Peyer's patch (tissue), 4 donors: Measurements from ENCODE around the gene NCOA5.

Experiments
- POLR2A ChIP-seq, 2 donors: fragments of 450-650 bp; IDR thresholded peaks; one replicate each; pipeline ENCODE4 v1.5.1; 2017; ENCODE audit warnings: antibody characterized with exemption in 2 of 2, mild to moderate bottlenecking in 2 of 2, moderate library complexity in 2 of 2
- TF ChIP-seq, protein P1 (sequence below), 6 experiments: fragments of 450-650 bp in 4 of 6; fragments of 200-600 bp in 2 of 6; sonication (generic) in 1 of 6; IDR thresholded peaks; one replicate each; pipeline ENCODE4 v1.5.1; 2017 to 2019; ENCODE audit warnings: antibody characterized with exemption in 6 of 6, mild to moderate bottlenecking in 3 of 6, moderate library complexity in 1 of 6

DNA sequence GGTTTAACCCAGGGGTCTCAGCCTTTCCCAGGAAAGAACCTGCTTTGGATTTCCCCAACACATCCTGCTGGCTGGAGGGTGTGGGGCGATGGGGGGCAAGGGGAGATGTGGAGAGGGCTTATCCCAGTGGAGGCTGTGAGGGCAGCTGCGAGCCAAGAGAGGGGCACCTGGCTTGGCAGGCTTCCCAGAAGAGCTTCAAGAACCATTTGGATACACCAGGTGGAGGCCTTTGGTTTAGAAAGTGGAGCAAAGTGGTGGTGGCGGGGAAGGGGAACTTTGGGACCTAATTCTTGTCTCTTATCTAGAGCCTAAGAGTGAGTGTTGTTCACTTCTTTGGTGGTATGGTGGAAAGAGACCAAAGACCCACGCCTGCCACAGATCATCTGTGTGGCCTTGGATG is 40.8 kb upstream of the NCOA5 start:
- TF ChIP-seq, protein P1, sequence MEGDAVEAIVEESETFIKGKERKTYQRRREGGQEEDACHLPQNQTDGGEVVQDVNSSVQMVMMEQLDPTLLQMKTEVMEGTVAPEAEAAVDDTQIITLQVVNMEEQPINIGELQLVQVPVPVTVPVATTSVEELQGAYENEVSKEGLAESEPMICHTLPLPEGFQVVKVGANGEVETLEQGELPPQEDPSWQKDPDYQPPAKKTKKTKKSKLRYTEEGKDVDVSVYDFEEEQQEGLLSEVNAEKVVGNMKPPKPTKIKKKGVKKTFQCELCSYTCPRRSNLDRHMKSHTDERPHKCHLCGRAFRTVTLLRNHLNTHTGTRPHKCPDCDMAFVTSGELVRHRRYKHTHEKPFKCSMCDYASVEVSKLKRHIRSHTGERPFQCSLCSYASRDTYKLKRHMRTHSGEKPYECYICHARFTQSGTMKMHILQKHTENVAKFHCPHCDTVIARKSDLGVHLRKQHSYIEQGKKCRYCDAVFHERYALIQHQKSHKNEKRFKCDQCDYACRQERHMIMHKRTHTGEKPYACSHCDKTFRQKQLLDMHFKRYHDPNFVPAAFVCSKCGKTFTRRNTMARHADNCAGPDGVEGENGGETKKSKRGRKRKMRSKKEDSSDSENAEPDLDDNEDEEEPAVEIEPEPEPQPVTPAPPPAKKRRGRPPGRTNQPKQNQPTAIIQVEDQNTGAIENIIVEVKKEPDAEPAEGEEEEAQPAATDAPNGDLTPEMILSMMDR (IDR thresholded peaks at IDR 0.05) = no peak
- no peak for TF ChIP-seq POLR2A (IDR thresholded peaks at IDR 0.05)
